ENCODE results near the gene ASPSCR1. TPM values are rescaled to one million over a fixed set of nuclear protein-coding genes. Genes with fewer than 3 reads are reported as not detected.

ASPSCR1 gene
- total RNA-seq, 1 donor: 28.0 TPM

- DNase-seq (ENCODE audit: low read depth in 2 of 3, low spot score in 2 of 3): peak in 1 of 3 donors; percentile 23
These were observed 32.0 kb downstream of the ASPSCR1 start for GRCh38 chr17:82009413-82009812.

DNA sequence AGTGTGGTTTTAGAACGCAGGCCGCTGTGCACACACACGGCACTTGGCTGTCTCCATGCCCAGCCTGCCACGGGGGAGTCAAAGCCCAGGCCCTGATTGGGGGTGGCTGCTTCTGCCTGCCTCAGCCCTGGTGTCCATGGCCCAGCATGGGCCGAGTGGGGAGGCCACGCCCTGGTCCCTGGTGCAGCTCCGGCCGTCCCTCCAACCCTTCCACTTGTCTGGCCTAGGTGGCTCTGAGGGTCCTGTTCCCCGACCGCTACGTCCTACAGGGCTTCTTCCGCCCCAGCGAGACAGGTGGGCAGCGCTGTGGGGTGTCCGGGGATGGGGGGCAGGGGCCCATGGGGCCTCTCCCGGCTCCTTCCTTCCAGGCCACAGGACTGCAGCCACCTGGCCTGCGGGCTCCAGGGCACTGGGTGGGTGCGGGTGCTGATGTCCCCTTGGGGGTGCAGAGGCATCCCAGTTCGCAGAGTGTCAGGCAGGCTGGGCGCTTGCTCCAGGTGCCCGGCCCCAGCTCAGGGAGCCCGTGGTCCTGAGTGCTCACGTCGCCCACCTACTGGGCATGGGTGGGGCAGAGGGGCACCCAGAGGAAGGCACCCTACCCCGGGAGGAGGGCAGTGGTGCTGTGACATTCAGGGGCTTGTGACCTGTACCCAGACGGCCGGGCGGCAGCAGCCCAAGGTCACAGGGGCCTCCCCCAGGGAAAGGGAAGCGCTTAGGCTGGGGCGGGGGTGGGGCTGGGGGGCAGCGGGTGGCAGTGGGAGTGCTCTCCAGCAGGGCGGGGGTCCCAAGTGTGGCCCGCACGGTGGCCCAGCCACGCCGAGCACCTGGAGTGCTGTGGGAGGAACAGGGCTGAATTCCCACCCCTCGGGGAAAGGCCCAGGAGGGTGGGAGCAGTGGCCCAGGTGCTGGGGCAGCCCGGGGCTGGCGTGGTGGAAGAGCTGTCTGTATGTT is 33.4 kb downstream of the ASPSCR1 start:
- DNase-seq (ENCODE audit: low read depth in 2 of 3, low spot score in 2 of 3): no peak

GRCh38 chr17:82011617-82012187 is 34.3 kb downstream of the ASPSCR1 start:
- DNase-seq (ENCODE audit: low read depth in 2 of 3, low spot score in 2 of 3): no peak

DNA sequence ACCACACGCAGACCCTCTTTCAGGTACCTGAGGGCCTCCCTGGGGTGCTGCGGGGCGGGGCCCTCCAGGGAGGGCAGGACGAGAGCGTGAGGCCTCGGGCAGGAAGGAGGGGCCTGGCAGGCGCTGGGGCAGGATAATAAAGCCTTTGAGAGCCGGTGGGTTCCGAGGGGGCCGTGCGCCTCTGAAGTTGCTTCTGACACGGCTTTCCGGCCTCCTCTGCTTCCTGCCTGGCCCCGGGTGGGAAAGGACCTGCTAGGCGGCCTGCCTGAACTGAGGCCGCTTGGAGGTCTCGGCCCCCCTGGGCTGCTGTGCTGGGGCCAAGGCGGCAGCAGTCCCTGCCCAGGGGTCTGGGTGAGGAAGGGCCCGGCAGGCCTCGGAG is 34.8 kb downstream of the ASPSCR1 start:
- peak in 1 of 3 donors; percentile 21 for DNase-seq (ENCODE audit: low read depth in 2 of 3, low spot score in 2 of 3)

GRCh38 chr17:82012640-82013295 is 35.3 kb downstream of the ASPSCR1 start:
- DNase-seq (ENCODE audit: low read depth in 2 of 3, low spot score in 2 of 3): peak in 1 of 3 donors; percentile 19

DNA sequence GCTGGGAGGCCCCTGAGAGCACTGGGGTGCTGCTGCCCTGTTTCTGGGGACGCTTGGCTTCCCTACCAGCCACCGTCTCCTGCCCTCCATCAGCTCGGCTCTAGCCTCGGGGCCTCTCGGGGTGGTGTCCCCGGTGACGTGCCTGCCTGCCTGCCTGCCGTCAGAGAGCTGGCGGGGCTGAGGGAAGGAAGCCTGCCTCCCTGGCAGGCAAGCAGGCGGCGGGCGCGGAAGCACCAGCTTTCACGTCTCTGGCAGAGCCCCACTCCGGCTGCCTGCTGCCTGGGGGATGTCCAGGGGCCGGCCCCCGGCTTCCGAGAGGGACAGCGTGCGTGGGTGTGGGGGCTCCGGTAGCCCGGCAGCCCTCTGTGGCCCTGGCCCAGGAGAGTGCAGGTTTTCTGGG is 35.9 kb downstream of the ASPSCR1 start:
- peak in 2 of 3 donors; percentile 68 to 73 for DNase-seq (ENCODE audit: low read depth in 2 of 3, low spot score in 2 of 3)

- no peak for DNase-seq (ENCODE audit: low read depth in 2 of 3, low spot score in 2 of 3)
These were observed 36.4 kb downstream of the ASPSCR1 start for GRCh38 chr17:82013772-82014321.

DNA sequence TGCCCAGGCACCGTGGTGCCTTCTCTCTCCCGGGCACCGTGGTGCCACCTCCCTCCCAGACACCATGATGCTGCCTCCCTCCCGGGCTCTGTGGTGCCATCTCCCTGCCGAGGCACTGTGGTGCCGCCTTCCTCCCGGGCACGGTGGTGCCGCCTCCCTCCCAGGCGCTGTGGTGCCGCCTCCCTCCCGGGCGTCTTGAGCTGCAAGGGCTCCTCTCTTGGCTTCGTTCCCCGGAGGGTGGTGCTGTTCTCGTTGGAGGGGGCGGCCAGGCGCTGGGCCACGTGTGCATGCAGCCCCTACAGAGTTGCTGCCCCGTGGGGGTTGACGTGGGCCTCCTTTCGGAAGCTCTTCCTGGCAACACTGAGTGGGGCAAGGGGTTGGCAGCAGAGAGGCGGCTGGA is 37.0 kb downstream of the ASPSCR1 start:
- no peak for DNase-seq (ENCODE audit: low read depth in 2 of 3, low spot score in 2 of 3)

- no peak for DNase-seq (ENCODE audit: low read depth in 2 of 3, low spot score in 2 of 3)
These were observed 37.5 kb downstream of the ASPSCR1 start for GRCh38 chr17:82014971-82015310.

- DNase-seq (ENCODE audit: low read depth in 2 of 3, low spot score in 2 of 3): no peak
These were observed 38.0 kb downstream of the ASPSCR1 start for GRCh38 chr17:82015311-82015971.

DNA sequence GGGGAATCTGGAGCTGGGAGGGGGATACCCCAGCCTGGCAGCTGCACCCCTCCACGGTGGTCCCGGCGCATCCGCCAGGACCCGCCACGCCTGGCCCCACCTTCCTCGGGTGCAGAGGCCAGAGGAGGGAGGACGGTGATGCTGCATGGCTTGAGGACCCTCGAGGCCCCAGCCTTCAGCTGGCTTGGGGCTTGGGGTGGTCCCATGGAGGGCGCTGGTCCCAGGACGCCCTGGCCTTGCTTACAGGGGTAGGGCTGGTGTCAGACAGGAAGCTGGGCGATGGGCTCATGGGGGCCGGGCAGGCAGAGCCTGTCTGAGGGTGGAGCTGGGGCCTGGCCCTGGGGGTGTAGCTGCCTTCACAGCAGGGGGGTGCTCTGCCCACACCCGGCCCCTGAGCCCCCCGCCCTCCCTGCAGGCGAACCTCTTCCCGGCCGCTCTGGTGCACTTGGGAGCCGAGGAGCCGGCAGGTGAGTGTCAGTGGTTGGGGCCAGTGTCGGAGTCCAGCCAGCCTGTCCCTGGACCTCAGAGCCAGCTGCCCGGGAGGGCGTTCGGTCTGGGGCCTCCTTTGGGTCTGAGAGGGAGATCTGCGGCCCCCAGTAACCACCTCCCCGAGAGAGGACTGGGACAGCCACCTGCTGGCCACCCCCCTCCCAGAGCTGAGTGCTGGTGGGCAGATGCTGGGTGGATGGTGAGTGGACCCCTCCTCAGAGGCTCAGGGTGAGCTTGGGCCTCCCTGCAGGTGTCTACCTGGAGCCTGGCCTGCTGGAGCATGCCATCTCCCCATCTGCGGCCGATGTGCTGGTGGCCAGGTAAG is 38.8 kb downstream of the ASPSCR1 start:
- no peak for DNase-seq (ENCODE audit: low read depth in 2 of 3, low spot score in 2 of 3)

GRCh38 chr17:82016875-82017459 is 39.5 kb downstream of the ASPSCR1 start:
- no peak for DNase-seq (ENCODE audit: low read depth in 2 of 3, low spot score in 2 of 3)

DNA sequence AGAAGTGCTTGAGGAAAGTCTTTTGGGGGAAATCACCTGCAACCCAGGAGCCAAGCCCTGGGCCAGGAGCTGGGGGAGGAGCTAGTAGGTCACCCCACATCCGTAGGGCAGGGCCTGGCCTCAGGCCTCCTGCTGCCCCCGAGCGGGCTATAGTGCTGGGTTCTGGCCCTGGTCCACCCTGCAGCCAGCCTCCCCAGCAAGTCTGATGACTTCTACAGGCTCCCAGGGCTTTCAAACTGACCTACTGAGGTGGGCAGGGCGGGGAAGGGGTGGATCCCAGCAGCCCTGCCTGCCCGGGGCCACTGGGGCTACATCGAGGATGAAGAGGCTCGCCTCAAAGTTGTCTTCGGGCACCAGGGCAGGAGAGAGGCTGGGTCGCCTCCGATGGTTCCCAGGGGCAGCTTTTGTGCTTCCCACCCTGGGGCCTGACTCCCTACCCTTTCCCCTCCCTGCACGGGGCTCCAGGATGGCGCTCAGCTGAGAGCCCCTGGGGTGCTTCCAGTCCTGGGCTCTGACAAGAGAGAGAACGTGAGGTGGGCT is 40.3 kb downstream of the ASPSCR1 start:
- no peak for DNase-seq (ENCODE audit: low read depth in 2 of 3, low spot score in 2 of 3)

DNA sequence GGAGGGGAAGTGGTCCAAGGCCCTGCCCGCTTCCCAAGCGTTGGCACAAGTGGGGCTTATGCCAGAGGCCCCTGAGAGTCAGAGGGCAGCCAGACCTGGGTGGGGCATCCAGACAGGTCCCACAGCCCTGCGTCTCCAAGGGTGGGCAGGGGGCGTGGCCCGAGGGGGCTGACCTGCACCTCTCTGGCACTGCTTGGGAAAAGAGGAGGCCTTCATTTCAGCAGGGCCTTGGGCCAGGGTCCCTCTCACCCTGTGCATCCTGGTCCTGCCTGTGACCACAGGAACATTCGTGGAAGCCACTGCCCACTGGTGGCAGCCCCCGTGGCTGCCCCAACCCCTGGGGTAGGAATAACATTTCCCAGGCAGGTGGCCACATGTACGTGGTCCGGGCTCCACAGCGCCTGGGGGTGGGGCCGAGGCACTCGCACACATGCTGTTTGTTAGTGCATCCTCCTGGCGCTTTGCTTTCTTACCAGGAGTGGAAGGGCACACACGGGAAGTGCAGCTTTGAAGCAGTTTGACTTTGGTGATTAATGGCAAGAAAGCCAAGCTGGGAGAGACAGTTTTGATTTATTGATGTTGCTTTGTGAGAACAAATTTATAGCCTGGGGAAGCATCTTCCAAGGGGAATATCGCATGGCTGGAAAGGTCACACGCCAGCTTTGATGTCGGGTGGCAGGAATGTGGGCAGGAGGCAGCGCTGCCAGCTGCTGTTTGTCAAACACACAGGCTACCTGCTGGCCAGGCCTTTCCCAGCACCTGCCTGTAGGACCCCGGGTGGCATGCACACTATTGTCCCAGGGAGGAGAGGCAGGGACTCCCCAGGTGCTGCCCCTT is 40.9 kb downstream of the ASPSCR1 start:
- no peak for DNase-seq (ENCODE audit: low read depth in 2 of 3, low spot score in 2 of 3)

DNA sequence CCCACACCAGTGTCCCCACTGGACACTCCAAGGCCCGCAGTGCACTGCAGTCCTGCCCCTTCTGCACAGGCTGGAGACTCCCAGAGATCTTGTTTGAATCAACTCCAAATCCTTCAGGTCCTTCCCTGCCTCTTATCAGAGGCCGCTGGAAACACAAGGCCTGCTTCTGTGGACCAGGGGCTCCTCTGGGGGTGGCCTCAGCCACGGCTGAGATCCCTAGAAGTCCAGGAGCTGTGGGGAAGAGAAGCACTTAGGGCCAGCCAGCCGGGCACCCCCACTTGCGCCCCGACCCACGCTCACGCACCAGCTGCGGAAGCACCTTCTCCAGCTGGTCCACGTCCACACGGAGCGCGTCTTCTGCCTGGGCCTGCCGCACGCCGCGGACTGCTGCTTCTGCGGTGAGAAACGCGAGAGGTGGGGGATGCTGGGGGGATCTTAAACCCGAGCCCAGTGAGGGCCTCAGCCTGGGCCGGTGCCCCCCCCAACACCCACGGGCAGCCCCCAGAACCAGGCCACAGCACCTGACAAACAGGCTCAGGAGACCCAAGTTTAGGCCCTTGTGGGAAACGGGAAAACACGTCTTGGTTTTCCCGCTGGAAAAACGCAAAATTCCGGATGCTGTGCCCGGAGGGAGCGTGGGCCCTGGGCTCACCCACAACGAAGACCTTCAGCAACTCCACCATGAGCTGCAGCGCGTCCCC is 41.7 kb downstream of the ASPSCR1 start:
- DNase-seq (ENCODE audit: low read depth in 2 of 3, low spot score in 2 of 3): no peak

DNA sequence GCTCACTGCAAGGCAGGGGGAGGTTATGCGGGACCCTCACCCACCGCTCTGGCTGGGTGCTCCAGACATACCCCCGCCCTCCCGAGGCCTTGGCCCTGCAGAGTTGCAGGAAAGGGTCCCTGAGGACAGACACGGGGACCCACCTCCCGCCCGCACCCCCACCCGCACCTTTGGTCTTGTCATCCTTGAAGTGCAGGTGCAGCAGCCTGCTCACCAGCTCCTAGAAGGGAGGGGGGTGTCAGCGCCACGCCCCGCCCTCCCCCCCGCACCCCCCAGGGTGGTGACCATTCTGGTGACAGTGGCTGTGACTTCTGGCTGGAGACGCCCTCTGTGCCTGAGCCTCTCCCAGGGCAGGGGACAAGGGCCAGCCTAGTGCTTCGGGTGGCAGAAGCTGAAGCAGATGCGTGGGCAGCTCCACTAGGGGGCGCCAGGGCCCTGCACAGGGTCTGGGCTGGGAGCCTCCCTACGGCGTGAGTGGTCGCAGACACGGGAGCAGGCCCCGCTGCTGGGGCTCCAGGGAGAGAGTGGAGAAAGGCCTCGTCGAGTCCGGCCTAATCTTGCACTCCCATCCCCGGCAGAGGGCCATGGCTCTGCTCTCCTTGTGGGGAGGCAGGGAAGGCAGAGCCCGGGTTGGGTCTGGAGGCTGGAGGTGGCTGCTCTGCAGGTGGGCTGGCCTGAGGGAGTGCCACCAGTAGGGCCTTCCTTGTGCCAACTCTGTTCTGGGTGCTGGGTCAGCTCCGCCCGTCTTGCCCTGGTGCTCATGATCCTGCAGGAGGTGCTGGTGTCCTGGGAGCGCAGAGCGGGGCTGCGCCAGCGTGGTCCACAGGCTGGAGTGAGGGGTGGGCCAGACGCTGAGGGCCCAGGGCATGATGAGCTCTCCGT is 42.5 kb downstream of the ASPSCR1 start:
- DNase-seq (ENCODE audit: low read depth in 2 of 3, low spot score in 2 of 3): peak in 2 of 3 donors; percentile 43 to 51

DNA sequence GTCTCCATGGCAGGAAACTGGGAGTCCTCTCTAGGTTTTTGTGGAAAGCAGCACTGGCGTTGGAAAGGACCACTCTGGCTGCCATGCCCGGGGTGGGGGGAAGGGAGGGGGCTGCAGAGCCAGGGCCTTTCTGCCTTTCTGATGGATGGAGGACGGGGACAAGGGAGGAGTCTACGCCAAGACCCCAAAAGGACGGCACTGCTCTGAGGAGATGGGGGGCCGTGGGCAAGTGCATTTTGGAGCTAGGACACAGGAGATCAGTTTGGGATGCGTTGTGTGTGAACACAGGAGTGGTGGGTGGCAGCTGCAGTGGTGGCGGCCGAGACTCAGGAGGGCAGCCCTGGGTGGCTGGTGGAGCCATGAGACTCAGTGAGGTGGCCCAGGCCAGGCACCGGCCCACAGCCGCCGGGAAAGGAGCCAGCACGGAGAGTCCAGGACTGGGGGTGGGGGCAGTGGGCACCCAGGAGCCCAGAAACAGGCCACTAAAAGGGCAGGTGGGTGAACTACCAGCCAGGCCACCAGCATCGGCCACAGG is 43.2 kb downstream of the ASPSCR1 start:
- DNase-seq (ENCODE audit: low read depth in 2 of 3, low spot score in 2 of 3): no peak

Data from hematopoietic multipotent progenitor cell (in vitro differentiated cells).